Medulla oblongata (tissue), 1 donor: ENCODE measurements around the gene SLFN5.
"Not testable (repeated sequence)": the region's sequence is repeated elsewhere in the genome, so short reads cannot be mapped to it uniquely, and the experiment has no call there.

Source experiments
- DNase-seq: peaks from one replicate; pipeline ENCODE4 v3.0.0-alpha.2; 2015; ENCODE audit errors: extremely low spot score

The SLFN5 gene

GRCh38 chr17:35242158-35242804, 591 bp upstream of the SLFN5 start:
- peak; percentile 24 for DNase-seq

GRCh38 chr17:35243561-35244340, 879 bp downstream of the SLFN5 start:
- DNase-seq = peak; percentile 60

- DNase-seq = peak; percentile 48
Measured at GRCh38 chr17:35244341-35245195, 1.7 kb downstream of the SLFN5 start.

- DNase-seq = peak; percentile 29
Measured at GRCh38 chr17:35245196-35245486, 2.3 kb downstream of the SLFN5 start.

GRCh38 chr17:35252651-35253050, 9.8 kb downstream of the SLFN5 start:
- peak; percentile 62 for DNase-seq

GRCh38 chr17:35254107-35254773, 11.4 kb downstream of the SLFN5 start:
- DNase-seq = peak; percentile 68

GRCh38 chr17:35255316-35255715, 12.4 kb downstream of the SLFN5 start:
- no peak for DNase-seq

GRCh38 chr17:35256629-35257028, 13.8 kb downstream of the SLFN5 start:
- DNase-seq = no peak

GRCh38 chr17:35257208-35257659, 14.4 kb downstream of the SLFN5 start:
- no peak for DNase-seq

GRCh38 chr17:35259001-35259400, 16.1 kb downstream of the SLFN5 start:
- DNase-seq = no peak

- DNase-seq = no peak
Measured at GRCh38 chr17:35265071-35265470, 22.2 kb downstream of the SLFN5 start.

- no peak for DNase-seq
Measured at GRCh38 chr17:35265566-35266141, 22.8 kb downstream of the SLFN5 start.

- DNase-seq = not testable (repeated sequence)
Measured at GRCh38 chr17:35274167-35275066, 31.5 kb downstream of the SLFN5 start.

GRCh38 chr17:35278454-35278853, 35.6 kb downstream of the SLFN5 start:
- DNase-seq = not testable (repeated sequence)

GRCh38 chr17:35278876-35279275, 36.0 kb downstream of the SLFN5 start:
- not testable (repeated sequence) for DNase-seq

- DNase-seq = no peak
Measured at GRCh38 chr17:35283767-35284166, 40.9 kb downstream of the SLFN5 start.

- DNase-seq = no peak
Measured at GRCh38 chr17:35284955-35285354, 42.1 kb downstream of the SLFN5 start.

GRCh38 chr17:35286120-35286781, 43.4 kb downstream of the SLFN5 start:
- DNase-seq = no peak

- DNase-seq = no peak
Measured at GRCh38 chr17:35287286-35287811, 44.5 kb downstream of the SLFN5 start.

GRCh38 chr17:35289222-35289621, 46.4 kb downstream of the SLFN5 start:
- peak; percentile 14 for DNase-seq
